Uterus (tissue), 2 donors: ENCODE results near the gene TMEM185A.

Experiments
- CTCF ChIP-seq, 4 experiments: fragments of 200-600 bp in 2 of 4; fragments of 450-650 bp in 2 of 4; sonication (generic) in 2 of 4; IDR thresholded peaks; one replicate each; pipeline ENCODE4 v1.5.1; 2016 to 2019; ENCODE audit warnings: antibody characterized with exemption in 4 of 4, mild to moderate bottlenecking in 2 of 4, moderate library complexity in 1 of 4
- POLR2A ChIP-seq, 2 donors: fragments of 450-650 bp; IDR thresholded peaks; one replicate each; pipeline ENCODE4 v1.6.1; 2016; ENCODE audit warnings: antibody characterized with exemption in 2 of 2, mild to moderate bottlenecking in 1 of 2, moderate library complexity in 1 of 2

DNA sequence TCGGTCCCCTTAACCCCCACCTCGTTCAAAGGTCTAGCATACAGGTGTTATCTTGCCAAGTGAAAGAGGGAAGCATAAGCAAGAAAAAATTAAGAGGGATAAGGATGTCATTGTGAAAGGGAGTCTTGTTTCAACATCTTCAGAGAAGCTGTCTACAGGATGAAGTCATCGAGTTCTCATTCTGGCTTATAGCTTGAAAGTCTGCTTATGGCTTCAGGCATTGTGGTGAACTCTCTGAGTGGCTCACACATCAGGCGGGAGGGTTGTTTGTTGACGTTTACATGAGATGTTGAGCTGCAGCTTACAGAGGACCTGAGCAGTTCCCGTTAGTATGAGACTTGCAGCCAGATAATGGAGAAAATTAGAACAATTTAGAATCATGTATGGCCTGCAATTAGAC lies 60.9 kb downstream of the TMEM185A start:
- no peak for TF ChIP-seq CTCF (IDR thresholded peaks at IDR 0.05)
- TF ChIP-seq POLR2A (IDR thresholded peaks at IDR 0.05), result no peak
